SK-MEL-5 (cell line): Measurements from ENCODE around the gene TUT4. TPM values are rescaled to one million over a fixed set of nuclear protein-coding genes. Genes with fewer than 3 reads are reported as not detected.
"Not testable (repeated sequence)": the region's sequence is repeated elsewhere in the genome, so short reads cannot be mapped to it uniquely, and the experiment has no call there.

Source experiments
- DNase-seq: peaks from one replicate; pipeline ENCODE4 v3.0.0-alpha.2; 2016; ENCODE audit warnings: low read depth, low spot score
- in situ Hi-C: cut with HindIII; loops from 2 replicates; pipeline ENCODE4 v1.10.0; 2016; ENCODE audit warnings: low sequenced_read_pairs, high pct_unique_total_duplicates, low pct_unique_long_range_greater_than_20kb
- total RNA-seq: library from RNA; depleted of rRNA; stranded (reverse); fragments of >200 nt; shearing (Covaris generic); gene quantifications from 2 replicates; pipeline ENCODE4 v1.2.3, GENCODE V29; 2014

TUT4 gene
- total RNA-seq, 1 experiment from 2014 or later = 19.1 TPM

DNA sequence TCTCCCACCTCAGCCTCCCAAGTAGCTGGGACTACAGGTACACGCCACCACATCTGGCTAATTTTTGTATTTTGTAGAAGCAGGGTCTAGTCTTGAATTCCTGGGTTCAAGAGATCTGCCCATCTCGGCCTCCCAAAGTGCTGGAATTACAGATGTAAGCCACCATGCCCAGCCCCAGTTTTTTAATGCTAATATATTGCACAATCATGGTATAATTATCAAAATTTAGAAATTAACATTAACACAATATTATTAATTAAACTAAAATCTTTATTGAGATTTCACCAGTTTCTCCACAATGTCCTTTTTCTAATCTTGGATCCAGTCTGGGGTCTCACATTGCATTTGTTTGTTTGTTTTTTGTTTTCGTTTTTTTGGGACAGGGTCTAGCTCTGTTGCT is 27.4 kb upstream of the TUT4 start:
- no peak for DNase-seq
- in situ Hi-C loops = no loop called here

DNA sequence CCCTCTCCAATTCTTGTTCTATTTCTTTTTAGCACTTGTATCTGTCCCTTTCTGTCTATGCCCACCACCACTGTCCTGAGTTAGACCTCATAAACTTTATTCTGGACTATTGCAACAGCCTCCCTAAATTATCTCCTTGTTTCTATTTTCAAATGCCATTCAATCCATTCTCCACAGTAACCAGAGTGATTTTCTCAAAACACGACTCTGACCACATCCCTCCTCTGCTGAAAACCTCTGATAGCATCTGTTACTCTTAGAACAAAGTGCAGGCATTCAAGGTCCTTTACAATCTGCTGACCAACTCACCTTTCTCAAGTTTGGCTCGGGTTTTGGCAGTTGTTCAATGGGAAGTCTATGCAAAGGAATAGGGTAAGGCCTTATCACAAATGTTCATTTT is 26.5 kb upstream of the TUT4 start:
- DNase-seq = peak; percentile 10
- in situ Hi-C loops = no loop called here

DNA sequence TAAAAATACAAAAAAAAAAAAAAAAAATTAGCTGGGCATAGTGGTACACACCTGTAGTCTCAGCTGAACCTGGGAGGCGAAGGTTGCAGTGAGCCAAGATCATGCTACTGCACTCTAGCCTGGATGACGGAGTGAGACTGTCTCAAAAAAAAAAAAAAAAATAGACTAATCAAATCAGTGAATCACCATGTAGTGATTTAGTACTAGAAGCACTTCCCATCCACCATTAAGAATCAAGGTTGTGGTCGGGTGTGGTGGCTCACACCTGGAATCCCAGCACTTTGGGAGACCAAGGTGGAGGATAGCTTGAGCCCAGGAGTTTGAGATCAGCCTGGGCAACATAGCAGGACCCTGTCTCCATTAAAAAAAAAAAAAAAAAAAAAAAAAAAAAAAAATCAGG is 25.2 kb upstream of the TUT4 start:
- in situ Hi-C loops, DNase-seq: not testable (repeated sequence)

DNA sequence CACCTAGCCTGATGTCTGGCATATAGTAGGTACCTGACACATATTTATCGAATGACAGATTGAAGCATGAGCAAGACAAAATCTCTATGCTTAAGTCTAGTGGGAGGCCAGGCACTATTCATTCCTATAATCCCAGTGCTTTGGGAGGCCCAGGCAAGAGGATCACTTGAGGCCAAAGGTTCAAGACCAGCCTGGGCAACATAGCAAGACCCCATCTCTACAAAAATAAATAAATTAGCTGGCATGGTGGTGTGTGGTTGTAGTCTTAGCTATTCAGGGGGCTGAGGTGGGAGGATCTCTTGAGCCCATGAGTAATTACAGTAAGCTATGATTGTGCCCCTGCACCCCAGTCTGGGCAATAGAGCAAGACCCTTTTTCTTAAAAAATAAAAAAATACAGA is 23.2 kb upstream of the TUT4 start:
- no peak for DNase-seq
- in situ Hi-C loops = no loop called here

DNA sequence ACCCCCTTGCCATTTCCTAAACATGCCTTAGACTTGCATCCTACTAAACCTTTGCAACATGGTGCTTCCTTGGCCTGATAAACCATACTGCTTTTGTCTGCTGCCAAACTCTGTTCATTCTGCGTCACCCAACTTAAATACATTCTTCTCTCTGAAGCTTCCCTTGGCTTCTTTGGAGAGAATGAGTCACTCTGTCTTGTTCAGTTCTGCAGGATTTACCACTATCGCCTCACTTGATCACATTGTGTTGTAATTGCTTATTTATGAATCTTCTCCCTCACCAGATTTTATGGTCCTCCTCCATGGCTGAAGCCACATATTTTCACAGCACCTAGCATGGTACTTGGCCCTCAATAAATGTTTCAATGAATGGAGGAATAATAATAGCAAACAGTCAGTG is 21.7 kb upstream of the TUT4 start:
- DNase-seq = peak; percentile 79
- in situ Hi-C loops = no loop called here

DNA sequence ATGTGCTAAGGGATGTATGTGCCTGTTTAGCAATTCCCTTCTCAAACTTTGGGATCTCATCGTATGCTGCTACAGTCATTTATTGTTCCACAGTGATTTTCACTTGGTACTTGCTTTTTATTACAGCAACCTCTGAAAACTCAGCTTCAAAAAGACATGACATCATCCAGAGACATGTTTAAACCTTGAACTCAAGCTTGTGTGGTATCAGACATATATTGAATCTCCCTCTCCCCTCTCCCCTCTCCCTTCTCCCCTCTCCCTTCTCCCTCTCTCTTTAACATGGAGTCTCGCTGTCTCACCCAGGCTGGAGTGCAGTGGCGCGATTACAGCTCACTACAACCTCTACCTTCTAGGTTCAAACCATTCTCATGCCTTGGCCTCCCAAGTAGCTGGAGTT is 19.5 kb upstream of the TUT4 start:
- no peak for DNase-seq
- in situ Hi-C loops = no loop called here

DNA sequence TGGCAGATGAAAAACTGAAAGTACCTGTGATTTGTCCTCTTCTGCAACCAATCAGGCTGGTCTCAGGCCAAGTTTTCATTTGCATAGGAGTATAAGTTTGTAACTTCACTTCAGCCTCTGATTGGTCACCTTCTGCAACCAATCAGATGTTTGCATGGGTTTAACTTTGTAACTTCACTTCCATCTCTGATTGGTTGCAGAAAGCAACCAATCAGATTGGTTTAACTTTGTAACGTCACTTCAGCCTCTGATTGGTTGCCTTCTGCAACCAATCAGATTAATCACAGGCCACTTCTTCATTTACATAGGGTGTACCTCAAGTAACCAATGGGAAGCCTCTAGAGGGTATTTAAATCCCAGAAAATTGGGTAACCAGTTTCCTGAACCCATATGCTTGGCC is 18.9 kb upstream of the TUT4 start:
- peak; percentile 42 for DNase-seq
- in situ Hi-C loops = no loop called here

DNA sequence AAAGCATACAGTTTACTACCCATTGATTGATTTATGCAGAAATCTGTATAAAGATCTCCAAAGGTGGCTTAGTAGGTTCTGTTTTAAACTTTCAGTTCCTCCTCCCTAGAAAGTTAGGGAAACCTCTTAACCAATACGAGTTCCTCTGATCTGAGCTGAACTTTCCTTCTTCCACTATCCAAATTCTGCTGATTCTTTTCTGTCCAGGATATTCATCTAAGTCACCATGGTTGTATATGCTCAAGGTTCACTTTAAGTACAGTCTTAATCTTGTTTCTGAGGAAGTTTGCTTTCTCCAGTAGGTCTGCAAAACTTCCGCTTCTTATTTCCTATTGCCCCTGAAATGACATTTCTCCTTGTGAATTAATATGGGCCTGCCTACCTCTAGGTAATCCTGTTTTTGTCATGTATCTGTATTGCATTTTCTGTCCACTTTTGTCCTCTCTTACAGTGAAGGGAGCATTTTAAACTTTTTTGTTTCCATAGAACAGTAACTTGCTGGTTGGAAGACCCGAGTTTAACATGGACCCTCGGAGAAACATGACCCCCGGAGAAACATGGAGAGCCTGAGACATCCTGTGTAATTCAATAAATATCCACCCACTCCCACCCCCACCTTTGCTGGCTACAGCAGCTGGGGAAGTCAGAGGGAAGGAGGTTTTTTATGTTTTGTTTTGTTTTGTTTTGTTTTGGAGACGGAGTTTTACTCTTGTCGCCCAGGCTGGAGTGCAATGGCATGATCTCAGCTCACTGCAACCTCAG is 16.7 kb upstream of the TUT4 start:
- in situ Hi-C loops = no loop called here

DNA sequence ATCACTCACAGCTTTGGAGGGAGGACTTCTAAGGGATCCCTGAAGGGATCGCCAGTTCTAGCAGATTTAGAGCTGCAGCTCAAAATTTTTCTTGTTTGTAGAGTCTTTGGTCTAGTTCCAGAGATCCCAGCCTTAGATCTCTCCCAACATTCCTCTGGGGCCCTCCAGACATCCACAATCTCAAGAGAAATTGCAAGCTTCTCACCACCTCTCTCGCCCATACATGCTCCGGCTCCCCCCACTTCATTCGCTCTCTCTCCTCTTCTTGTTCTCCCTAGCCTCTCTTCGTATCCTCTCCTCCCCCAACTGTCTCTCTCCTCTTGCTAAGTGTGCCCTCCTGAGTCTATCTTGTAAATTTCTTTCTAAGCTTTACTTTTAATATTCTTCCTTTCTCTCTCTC is 15.1 kb upstream of the TUT4 start:
- in situ Hi-C loops = no loop called here
- peak; percentile 14 for DNase-seq

More for the DNA sequence above, 16.7 kb upstream of the TUT4 start:
- no peak for DNase-seq

DNA sequence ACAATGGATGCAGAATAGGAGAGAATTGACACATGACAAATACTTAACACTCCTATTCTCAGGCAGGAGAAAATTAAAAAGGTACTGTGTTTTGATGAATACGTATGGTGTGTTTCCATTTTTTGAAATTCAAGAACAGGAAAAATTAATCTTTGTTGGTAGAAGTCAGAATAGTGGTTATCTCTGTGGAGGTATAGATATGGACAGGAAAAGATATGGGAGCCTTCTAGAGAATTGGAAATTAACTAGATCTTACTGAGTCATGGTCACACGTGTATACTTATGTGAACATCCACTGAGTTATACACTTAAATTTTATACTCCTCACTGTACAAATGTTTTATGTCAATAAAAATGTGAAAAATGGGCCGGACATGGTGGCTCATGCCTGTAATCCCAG is 9.9 kb upstream of the TUT4 start:
- in situ Hi-C loops = no loop called here
- no peak for DNase-seq

DNA sequence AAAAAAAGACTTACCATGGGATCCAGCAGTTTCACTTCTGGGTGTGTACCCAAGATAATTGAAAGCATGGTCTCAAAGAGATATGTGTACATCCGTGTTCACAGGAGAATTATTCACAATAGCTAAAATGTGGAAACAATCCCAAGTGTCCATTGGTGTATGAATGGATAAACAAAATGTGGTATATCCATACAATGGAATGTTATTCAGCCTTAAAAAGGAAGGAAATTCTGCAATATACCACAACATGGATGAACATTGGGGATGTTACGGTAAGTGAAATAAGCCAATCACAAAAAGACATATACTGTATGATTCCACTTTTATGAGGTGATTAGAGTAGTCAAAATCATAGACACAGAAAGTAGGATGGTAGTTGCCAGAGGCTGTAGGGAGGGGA is 7.0 kb upstream of the TUT4 start:
- DNase-seq = no peak
- in situ Hi-C loops = no loop called here

DNA sequence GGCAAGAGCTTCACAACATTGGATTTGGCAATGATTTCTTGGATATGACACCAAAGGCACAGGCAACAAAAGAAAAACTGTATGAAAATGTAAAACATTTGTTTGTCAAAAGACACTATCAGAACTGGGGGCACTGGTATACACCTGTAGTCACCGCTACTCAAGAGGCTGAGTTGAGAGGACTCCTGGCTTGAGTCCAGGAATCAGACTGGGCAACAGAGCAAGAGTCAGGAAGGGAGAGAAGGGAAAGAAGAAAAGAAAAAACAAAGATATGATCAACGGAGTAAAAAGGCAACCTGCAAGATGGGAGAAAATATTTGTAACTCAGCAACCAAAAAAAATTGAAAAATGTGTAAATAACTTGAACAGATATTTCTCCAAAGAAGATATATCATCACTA is 6.0 kb upstream of the TUT4 start:
- no peak for DNase-seq
- in situ Hi-C loops = no loop called here

DNA sequence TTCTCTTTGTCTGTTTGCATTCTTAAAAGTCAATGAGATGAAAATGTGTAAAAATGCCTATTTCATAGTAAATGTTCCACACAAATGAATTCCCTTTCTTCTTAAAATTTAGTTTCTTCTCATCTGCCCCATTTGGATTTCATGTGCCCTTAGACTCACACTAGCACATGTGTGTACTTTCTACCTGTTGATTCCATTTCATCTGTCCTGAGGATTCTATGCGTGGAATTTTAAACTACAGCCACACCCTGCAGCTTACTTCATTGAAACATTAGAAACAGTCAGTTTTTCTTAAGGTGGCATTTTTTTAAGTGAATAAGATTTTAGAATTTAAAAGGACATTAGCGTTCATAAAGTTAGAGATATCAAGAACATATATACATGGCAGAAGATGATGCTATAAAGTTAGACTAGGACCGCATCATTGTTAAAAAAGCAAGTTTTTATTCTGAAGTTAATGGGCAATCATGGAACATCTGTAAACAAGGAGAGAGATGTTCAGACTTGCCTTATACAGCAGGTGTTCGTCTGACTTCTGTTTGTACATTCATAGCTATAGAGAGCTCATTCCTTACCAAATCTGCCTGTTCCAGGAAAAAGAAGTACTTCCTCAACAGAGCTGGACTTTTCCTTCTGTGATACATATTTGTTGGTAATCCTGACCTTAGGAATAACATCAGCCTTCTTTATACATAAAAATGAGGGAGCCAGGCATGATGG is 3.9 kb upstream of the TUT4 start:
- in situ Hi-C loops = no loop called here
- DNase-seq = no peak

DNA sequence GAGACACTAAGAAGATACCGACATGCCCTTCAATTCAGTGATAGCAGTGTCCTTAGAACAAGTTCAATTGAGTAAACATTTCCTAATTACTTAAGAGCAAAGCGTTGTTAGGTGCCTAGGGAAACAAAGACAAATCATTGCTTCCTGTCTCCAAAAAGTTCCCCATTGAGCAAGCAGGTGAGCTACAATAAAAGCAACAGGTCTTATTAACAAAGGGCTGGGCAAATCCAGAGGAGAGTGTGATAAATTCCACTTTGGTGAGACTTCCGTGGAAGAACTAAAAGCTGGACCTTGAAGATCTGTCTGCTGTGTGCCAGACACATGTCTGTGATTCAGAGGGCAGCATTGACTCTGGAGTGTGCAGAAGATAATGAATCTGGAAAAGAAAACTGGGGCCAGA is 1.9 kb upstream of the TUT4 start:
- no peak for DNase-seq
- in situ Hi-C loops = no loop called here

DNA sequence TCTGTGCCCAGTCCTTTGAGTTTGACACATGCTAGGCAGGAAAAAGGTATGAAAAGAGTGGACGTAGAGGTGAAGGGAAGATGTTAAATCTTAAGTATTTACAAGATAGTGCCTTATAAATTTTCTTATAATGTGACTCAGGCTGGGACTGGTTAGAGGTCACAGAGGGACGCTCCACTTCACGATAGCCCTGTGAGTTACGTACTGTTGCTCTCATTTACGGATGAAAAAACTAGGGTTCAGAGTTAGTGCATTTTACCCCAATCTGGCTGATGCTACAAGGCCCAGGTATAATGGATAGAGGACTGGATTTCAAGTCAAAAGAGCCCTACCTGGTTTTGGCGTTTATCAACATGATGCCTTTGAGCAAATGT is 1.4 kb upstream of the TUT4 start:
- in situ Hi-C loops = no loop called here
- no peak for DNase-seq

DNA sequence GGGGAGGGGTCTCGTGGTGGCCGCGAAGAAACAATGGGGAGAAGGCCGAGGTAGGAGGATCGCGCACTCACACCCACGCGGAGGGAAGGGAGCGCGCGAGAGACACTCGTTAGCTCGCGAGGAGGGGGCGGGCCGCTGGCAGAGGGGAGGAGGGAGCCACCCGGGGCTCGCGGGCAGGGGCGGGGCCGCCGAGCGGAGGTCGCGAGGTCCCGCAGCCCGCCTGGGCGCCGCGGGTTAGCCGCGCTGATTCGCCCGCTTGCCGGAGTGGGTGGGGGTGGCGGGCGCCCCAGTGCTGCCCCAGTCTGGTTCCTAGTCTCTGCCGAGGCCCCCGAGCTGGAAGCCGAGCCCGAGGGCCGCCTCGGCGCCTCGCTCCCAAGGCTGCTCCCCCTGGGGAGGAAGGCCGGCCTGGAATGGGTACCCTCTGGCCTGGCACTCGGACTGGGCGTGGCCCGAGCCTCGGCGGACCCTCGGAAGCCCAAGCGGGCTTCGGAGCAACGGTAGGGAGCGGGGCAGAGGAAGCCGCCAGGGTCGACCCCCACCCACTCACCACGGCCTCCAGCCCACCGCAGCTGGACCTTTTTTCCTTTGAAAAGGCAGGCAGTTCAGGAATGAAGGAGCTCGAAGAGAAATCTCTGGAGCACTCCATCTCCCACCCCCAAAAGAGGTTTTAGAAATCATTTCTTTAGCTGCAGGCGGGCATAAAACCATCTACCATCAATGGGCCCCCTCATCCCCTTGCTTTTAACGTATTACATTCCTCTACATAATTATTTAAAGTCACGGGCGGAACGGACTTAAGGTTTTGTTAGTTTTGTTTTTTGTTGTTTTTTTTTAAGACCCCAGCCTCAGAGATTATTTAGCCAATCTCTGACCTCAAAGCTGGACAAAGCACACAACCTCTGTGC is 722 bp upstream of the TUT4 start:
- in situ Hi-C loops = no loop called here

DNA sequence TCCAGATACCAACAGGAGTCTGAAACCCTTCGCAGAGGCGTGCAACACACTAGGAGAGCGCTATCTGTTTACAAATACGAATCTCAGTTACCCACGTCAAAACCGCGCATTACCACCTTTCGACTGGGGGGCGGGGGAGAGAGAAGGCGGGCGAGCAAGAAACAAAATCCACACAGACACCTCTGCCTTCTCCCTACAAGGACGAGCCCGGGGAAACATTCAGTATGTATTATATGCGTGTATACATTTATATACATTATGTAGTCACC is 722 bp downstream of the TUT4 start:
- in situ Hi-C loops = no loop called here
- peak; percentile 50 for DNase-seq

More for the DNA sequence above, 722 bp upstream of the TUT4 start:
- peak; percentile 81 for DNase-seq

DNA sequence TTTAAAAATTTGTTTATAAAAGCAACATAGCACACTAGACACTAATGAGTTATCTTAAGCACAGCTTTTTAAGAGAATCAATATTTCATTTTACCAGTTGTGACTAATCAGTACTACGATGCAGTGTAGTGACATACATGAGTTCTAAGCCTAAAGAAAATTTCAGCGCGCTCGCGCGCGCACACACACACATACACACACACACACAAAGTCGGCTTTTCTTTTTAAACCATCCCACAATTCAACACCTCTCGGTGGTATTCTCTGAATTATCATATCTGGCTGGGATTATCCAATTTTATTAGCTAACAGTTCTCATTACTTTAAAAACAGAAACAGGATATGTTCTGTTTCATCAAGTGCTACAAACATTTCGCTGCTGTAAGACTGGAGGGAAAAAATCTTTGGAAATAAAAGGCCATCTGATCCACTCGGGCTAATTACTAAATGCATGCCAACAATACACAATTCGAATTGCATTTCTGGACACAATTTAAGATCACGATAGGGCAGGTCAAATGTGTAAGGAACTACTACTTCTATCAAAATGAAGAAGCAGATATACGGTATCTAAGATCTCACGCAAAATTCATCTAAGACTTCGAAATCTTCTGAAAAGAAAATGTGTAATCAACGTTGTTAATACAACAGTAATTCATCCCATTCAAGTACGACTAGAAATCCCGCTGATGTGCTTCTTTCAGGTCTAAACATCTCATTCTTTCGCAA is 1.2 kb downstream of the TUT4 start:
- DNase-seq = no peak
- in situ Hi-C loops = no loop called here
